Measurements from ENCODE around the gene FOXO3. TPM values are rescaled to one million over a fixed set of nuclear protein-coding genes. Genes with fewer than 3 reads are reported as not detected.

FOXO3 gene
- total RNA-seq, 1 experiment from 2014 or later: 6.2 TPM

DNA sequence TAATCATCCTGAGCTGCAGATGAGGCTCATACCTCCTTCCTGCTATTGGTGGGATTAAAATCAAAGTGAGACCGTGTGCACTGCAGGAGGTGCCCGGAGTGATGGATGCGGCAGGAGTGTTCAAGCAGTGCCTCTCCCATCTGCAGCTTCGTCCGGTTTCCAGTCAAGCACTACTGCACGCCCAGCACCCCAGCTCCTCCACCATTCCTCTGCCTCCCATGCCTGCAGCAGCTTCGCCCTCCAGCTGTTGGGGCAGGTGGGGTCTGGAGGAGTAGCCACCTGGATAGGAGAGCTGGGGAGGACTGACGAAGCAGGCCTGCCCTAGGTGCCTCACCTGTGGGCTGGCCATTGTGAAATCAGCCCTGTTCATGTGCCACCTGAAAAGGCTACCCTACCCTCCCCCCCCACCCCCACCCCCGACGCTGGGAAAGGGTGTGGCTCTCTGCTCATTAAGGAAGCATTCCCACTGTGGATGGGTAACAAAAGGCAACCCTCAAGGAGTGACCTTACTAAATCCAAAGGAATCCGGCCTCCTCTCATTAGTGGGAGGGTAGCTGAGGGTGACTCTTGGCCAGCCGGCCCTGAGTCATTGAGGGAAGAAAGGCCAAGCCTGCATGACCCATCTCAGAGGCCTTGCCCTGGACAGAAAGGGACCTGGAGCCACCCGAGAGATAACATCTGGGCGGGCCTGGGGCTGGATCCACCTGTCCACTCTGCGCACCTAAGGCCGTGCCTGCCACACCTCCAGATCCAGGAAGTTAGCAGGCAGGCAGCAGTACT lies 171.6 kb downstream of the FOXO3 start:
- DNase-seq (ENCODE audit: extremely low read depth, low read depth): no peak

DNA sequence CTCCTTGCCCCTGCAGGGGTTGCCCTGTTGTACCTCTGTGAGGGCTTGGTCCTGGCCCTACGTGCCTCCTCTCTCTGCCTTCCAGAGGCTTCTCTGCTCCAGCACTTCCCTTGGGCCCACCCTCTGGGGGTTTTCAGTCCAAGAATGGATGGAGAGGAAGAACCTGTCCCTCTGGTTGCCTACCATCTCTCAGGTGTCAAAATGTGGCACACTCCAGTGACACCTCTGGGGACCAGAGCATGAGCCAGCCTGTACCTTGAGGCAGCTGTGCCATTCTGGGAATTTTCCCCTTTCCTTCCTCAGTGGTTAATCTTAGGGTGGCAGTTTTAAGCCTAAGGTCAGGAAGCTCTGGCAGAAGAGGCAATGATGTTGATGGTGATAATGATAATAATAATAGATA lies 172.3 kb downstream of the FOXO3 start:
- DNase-seq (ENCODE audit: extremely low read depth, low read depth): no peak

DNA sequence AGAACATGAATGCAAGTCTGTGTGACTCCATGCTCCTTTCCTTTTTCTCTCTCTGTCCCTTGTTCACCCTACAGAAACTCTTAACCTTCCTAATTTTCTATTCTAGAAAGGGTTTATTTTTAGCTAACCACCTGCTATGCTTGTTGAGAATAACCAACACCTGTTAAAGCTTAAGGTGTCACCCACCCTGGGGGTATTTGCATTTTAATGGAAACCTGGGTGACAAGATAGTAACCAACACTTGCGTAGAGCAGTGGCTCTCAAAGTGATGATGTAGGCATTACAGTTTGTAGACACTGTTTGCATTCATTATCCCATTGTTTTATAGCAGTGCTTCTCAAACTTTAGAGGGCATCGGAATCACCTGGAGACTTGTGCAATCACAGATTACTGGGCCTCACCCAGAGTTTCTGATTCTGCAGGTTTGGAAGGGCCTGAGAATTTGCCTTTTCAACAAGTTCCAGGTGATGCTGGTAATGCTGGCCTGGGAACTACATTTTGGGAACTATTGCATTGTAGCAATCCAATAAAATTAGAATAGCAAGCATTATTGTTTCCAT lies 173.1 kb downstream of the FOXO3 start:
- no peak for DNase-seq (ENCODE audit: extremely low read depth, low read depth)

Small RNAs within 50 kb of the gene (small RNA-seq; reads per million reads assigned to genes)
- gene AL391646.1: 0 reads per million in 2 experiments
- gene SUMO2P8: 0 to 0.06 reads per million in 2 experiments

All from NCI-H460 (cell line).